GM18505 (cell line): Measurements from ENCODE around the gene IL34.

Source experiments
- ATAC-seq: cut with Tn5 transposase; IDR thresholded peaks from one replicate; pipeline ENCODE4 v1.9.1; 2021; ENCODE audit not compliant: unreplicated experiment
- POLR2A ChIP-seq: IDR thresholded peaks from 4 replicates; pipeline ENCODE4 v1.6.1; 2011; ENCODE audit warnings: borderline replicate concordance; ENCODE audit not compliant: insufficient read depth, insufficient read length; ENCODE audit errors: extremely low read depth

IL34 gene

DNA sequence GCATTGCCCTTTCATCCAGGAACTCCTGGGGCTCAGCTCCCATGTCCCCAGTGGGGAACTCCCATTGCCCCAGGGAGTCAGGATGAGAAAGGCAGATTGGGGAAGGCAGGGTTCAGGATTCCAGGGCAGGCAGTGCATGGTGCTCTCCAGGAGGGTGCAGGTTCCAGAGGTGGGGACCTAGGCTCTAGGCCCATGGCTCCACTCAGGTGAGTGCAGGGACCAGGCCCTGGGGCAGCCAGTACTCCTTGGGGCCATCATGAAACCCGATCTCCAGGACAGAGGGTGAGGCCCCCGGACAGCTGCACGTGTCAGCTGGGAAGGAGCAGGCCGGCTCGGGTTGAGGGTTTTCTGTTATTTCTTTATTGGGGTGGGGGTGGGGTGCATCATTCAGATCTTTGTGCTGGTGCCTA lies 40.7 kb downstream of the IL34 start:
- ATAC-seq: no peak
- TF ChIP-seq POLR2A: no peak

DNA sequence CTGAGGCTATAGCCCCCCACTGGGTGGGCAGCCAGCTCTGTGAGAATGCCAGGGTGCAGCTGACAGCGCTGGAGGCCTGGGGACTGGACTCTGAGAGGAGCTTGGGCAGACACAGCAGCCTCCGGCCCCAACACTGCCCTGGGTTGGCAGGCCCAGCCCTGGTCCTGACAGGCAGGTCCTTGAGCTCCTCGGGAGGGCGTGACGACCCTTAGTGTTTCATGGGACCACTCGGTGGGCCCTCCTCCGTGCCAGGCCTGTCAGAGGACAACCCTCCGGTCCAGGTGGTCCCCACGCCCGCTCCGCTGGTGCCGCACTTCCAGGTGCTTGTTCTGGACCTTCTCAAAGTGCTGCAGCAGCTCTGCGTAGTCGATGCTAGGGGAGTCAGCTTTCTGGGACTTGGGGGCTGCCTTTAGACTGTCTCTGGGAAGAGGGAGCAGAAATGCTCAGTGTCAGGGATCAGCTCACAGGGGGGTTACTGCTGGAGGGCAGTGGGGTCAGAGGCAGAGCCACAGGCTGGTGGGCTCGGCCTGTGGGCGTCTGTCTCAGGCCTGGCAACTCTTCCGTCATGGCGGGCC lies 41.4 kb downstream of the IL34 start:
- no peak for TF ChIP-seq POLR2A
- ATAC-seq: no peak

DNA sequence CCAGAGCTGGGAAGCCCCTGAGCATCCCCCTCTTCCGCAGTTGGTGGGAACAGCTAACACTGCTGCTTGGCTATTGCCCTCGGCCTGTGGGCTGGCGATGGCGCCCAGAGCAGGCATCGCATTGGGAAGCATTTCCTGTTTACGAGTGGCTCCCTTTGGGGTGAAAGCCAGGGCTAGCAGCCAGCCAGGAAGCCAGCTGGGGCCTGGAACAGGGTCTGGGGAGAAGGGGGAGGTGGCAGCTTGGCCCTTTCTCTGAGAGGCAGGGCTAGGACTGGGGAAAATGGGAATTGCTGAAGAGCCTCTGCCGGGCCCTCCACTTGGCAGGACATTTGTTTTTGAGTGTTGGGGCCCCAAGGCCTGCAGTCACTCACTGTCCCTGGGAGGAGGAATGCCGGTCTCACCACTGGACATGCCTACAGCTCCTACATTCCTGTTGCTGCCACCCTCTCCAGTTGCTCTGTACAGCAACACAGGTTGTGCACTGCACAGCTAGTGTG lies 41.9 kb downstream of the IL34 start:
- no peak for TF ChIP-seq POLR2A
- no peak for ATAC-seq

DNA sequence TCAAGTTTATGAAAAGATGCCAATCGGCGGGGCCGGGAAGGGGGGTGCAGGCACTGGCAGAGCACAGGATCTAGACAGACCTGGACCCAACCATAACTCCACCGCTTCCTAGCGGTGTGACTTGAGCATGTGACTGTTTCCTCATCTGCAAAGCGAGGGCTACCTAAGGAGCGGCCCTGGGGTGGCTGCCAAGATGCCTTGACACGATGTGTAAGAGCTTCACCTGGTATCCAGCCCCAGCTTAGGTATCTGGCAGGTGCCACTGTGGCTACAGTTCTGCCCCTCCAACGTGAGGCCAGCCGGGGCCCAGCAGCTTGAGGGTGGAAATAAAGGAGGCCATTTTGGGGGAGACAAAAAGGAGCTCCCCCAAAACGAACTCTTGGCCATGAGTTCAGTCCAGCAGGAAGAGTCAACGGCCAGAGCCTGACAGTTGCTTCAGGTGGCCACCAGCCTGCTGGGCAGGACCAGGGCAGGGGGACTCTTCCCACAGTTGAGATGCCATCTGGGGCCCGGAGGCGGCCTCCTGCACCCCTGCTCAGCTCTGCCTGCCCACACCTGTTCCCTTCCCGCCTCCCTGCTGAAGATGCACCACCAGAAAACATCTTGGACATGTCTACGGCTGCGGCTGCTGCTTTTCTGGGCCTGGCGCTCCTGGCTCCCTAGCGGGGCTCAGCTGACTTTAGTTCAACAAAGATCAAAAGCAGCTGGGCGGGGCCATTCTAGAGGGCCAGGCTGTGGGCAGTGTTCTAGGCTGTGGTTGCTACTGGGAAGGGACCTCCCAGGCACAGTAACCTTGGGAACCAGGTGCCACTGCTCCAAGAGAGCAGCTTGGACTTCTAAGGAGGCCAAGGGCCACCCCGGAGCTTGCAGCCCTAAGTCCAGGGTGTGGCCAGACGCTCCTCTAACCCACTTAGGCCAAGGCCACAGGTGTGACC lies 42.9 kb downstream of the IL34 start:
- no peak for TF ChIP-seq POLR2A

DNA sequence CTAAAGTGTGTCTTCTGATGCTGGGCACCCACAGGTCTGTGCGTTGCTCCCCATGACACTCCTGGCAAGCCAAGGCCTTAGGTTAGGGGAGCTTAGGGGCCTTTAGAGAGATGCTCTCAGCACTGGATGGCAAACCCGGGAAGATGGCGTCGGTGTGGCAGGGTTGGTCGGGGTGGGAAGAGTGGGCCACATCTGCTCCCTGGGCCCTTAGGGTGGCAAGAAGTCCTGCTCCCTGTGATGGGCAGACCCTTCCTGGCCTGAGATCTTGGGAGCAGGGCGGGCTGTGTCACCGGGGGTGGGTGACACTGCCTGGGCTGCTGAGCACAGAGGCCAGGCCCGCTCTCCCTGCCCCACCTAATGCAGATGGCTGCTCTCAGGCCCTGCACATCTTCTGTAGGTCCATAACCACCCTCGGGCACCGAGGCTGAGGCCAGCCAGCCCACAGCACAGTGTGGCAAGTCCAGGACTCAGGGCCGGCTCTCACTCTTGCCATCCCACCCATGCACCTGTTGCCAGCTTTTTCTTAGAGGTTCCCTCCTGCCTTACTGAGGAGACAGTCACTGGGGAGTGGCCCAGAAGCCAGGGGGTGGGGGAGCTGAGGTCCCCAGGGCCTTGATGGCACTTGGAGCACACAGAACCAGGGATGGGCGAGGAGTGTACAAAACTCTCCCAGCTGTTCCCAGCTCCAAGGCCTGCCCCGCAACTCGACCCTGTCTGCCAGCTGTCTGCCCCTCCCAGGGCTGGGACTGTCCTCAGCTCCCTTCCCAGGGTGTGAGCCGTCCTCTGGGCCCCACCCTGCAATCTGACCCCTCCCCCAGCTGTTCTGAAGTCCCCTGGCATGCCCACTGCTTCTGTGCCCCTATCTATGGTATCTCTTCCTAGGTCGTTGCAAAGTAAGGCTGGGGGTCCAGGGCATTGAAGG lies 43.9 kb downstream of the IL34 start:
- ATAC-seq: no peak
- TF ChIP-seq POLR2A: no peak

More for the DNA sequence above, 42.9 kb downstream of the IL34 start:
- no peak for ATAC-seq

DNA sequence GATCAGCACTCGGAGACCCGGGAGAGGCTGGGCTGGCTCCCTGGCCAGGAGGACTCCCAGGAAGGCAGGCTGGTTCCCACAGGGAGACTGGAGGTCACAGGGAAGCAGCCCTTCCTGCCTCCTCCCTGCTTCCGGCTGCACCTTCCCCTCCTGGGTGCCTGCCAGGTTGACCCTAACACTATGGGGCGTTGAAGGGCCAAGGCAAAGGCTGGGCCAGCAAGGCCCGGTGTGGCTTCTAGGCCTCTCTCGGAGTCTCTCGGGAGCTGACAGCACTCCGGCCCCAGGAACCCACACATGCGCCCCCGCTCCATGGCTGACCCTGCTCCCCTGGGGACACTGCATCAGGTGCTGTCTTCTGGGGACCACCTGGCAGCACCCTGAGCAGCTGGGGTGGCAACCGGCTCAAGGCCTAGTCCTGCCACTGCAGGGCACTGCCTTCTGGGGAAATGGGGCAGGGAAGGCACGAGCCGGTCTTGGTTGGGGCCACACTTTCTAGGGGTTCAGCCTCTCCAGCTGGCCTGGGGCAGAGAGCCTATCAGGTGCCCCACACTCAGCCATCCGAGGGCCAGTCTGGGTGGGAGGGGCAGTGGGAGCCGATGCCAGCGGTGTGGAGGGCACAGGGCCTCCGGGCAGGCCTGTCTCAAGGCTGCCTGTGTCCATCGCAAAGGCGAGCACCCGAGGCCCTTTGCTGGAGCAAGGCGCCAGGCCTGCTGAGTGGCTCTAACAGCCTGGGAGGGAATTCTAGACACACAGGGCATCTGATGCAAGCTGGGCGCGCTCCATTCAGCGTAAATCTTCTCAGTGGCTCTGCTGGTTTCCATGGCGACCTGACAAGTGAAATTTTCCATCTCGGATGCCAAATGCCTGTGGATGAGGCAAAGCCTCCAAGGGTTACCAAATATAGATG lies 45.1 kb downstream of the IL34 start:
- no peak for ATAC-seq
- TF ChIP-seq POLR2A: no peak

DNA sequence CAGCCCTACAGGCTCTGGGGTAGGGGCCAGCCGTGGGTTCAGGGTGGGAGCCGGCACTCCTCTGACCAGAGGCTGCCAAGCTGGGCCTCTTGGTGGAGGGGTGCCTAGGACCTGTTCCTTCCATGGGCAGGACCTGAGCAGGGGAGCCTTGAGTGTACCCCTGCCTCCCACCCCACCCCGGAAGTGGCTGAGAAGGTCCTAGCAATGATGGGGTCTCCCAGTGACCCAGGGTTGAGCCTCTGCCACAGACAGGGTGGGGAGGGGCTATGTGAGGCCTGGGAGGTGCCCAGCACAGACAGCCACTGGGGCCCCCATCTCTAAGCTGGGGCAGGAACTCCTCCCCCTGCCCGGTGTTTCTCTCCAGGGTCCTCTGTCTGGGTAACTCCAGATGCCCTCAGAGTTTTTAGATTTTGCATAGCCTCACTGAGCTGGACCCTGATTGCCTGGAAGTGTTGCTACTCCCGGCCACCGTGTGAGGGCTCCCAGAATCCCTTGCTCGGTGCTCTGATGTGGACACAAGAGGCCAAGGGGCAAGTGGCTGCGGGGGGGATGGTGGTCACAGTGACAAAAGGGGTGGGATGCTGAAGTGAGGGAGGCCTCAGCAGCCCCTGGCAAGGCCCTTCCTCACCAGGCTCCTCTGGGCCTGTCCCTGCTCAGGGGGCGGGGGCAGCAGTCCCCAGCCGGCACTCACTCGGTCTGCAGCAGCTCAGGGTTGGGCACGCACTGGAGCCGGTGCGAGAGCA lies 45.9 kb downstream of the IL34 start:
- no peak for TF ChIP-seq POLR2A
- ATAC-seq: no peak

DNA sequence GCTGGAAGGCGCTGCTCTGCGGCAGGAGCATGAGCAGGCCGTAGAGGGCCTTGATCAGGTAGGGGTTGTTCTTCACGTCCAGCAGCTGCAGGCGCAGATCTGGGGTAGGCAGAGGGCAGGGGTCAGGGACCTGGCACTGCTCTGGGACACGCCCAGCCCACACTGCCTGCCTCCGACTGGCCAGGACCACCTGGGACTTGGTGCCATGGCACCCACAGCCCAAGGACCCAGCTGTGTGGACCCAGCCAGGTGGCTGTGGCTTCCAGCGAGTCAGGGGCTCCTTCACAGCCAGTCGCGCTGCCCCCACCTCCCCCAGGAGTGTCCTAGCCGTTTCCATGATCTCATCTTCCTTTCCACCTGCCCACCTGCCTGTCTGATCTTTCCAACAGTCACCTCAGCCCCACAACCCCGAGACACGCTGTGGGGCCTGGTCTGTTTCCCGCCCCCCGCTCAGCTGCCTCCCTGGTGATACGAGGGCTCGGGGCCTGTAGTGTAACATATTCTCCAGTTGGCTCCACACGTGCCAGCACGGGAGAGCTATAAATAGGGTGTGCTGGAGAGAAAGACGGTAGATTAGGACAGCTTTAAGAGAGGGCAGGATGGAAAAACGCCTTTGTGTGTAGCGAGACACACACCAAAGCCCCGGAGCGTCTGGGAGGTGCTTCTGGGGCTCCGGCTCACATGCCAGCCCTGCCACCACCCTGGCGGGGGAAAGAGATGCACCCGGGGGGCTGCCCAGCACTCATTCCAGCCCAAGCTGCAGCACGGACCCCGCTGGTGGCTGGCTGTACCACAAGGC lies 46.7 kb downstream of the IL34 start:
- no peak for TF ChIP-seq POLR2A

DNA sequence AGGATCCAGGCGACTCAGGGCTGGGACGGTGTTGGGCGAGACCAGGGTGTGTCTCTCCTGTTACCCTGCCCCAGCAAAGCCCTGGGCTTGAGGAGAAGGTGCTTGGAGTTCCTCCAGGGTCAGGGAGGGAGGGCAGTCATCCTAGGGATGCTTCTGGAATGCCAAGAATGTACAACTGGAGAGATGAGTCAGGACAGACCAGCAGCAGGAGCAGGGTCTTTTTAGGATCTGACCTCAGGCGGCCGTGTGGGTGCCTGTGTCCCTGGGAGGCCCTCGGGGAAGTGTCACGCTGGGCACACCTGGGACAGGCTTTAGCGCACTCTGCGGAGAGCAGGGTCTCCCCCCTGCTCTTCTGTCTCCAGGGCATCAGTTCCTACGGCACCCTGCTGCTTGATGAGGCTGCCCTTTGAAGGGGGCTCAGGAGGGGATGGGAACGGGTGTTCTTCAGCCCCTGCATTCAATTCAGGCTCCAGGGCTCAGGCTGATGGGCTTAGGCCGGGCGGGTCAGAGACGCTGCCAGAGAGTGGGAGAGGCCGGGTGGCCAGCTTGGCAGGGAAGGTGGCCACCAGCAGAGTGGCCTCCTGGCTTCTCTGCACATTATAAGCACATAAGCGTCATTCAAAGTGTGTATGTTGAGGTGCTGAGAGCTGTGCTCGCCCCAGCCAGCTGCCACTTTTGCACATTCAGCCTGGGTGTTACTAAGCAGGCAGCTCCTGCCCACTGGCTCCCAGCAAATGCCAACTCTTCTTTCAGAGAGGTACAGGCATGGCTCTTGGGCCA lies 47.9 kb downstream of the IL34 start:
- TF ChIP-seq POLR2A: no peak
- no peak for ATAC-seq

More for the DNA sequence above, 46.7 kb downstream of the IL34 start:
- ATAC-seq: no peak

DNA sequence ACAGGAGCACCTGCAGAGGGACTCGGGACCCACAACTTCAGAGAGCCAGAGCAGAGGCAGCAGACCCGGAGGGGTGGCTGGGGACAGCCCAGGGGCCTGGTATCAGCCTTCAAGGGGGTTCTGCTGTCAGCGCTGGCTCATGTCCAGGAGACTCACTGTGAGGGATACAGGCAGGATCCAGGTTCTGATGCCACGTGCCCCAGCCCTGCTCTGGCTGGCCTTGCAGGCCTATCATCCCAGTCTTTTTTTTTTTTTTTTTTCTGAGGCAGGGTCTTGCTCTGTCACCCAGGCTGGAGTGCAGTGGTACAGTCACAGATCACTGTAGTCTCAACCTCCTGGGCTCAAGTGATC lies 48.5 kb downstream of the IL34 start:
- no peak for TF ChIP-seq POLR2A
- no peak for ATAC-seq
